ENCODE measurements around the gene NUP93. TPM values are rescaled to one million over a fixed set of nuclear protein-coding genes. Genes with fewer than 3 reads are reported as not detected.

Gene NUP93
- total RNA-seq, 3 donors from 2014 or later (not counting 1 experiment from before 2014, with no cell fraction given) = 83.7 to 88.8 (median 87.9) TPM

DNA sequence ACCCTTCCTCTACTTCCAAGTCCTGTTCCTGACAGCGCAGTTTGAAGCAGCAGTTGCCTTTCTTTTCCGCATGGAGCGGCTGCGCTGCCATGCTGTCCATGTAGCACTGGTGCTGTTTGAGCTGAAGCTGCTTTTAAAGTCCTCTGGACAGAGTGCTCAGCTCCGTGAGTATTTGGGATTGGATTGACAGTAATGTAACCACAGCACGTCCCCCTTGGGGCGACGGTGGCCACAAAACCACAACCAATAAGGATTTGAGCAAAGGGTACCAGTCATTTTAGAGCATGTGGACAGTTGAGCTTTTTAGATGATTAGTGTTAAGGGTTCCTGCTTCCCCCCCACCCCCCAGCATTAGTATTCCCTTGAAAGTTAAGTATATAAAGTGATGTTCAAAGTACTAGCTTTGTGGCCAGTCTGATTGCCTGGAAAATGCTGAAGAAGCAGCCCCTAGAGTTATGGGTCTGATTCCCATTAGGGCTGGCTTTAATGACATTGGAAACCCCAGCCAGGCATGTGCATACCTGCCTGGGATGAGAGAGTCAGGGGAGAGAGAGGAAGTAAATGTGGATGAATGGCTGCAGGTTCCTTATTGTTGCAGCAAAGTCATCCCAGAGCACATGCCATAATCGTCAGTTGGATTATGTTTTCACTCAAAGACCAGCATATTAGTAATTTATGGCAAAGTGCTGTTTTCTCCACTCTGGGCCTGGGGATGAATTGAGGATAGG, 103.5 kb downstream of the NUP93 start:
- H3K4me1 Mint-ChIP-seq = peaks cover 0 to 8% of the 10 kb centered on the region in 2 donors
- no peak overlapping the region for H3K27ac Mint-ChIP-seq
- TF ChIP-seq, protein P1, sequence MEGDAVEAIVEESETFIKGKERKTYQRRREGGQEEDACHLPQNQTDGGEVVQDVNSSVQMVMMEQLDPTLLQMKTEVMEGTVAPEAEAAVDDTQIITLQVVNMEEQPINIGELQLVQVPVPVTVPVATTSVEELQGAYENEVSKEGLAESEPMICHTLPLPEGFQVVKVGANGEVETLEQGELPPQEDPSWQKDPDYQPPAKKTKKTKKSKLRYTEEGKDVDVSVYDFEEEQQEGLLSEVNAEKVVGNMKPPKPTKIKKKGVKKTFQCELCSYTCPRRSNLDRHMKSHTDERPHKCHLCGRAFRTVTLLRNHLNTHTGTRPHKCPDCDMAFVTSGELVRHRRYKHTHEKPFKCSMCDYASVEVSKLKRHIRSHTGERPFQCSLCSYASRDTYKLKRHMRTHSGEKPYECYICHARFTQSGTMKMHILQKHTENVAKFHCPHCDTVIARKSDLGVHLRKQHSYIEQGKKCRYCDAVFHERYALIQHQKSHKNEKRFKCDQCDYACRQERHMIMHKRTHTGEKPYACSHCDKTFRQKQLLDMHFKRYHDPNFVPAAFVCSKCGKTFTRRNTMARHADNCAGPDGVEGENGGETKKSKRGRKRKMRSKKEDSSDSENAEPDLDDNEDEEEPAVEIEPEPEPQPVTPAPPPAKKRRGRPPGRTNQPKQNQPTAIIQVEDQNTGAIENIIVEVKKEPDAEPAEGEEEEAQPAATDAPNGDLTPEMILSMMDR (IDR thresholded peaks at IDR 0.05) = no peak
- H3K9me3 ChIP-seq (ENCODE audit: control insufficient read depth, insufficient read depth, low read length) = no peaks in the 10 kb centered on the region
- intact Hi-C loops (cut with micrococcal nuclease) = no loop called here
- H3K4me3 Mint-ChIP-seq = no peak overlapping the region
- H3K27ac ChIP-seq (ENCODE audit: low read length) = no peak overlapping the region
- H3K4me3 ChIP-seq (ENCODE audit: low read length) = no peak overlapping the region
- H3K36me3 Mint-ChIP-seq = no peaks in the 10 kb centered on the region
- ATAC-seq (no peak), DNase-seq (no peak)
- H3K9me3 Mint-ChIP-seq = no peaks in the 10 kb centered on the region
- H3K27me3 ChIP-seq (ENCODE audit: control insufficient read depth, insufficient read depth, low read length) = no peaks in the 10 kb centered on the region
- WGBS (ENCODE audit: insufficient coverage) = 81% methylated on average over 9 of the region's 9 CpGs
- peaks cover 64% of the 10 kb centered on the region for H3K36me3 ChIP-seq (ENCODE audit: control insufficient read depth, insufficient read depth, low read length)
- H3K4me1 ChIP-seq (ENCODE audit: control insufficient read depth, insufficient read depth, low read length) = no peaks in the 10 kb centered on the region
- H3K27me3 Mint-ChIP-seq (ENCODE audit: low read depth in 2 of 2) = no peaks in the 10 kb centered on the region

DNA sequence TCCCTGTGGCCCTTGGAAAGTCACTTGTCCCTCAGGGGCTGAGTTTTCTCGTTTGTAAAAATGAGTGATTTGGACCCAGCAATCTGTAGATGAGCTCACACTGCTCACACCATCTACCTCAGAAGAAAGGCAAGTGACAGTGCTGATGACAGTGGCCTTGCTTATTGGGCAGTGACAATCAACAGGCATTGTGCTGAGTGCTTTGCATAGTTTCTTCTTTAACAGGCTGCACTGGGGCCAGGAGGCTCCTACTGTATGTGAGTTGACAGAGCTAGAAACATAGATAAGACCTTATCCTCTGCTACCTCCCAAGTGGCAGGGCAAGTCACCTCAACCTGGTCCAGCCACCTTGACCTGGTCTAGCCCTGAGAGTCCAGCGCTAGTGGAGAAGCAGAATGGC, 105.4 kb downstream of the NUP93 start:
- Histone ChIP-seq H3K27me3 (ENCODE audit: control insufficient read depth, insufficient read depth, low read length) (no peaks in the 10 kb centered on the region), H3K4me1 (ENCODE audit: control insufficient read depth, insufficient read depth, low read length) (no peaks in the 10 kb centered on the region), H3K9me3 (ENCODE audit: control insufficient read depth, insufficient read depth, low read length) (no peaks in the 10 kb centered on the region), H3K4me3 (ENCODE audit: low read length) (no peak overlapping the region), H3K36me3 (ENCODE audit: control insufficient read depth, insufficient read depth, low read length) (peaks cover 63% of the 10 kb centered on the region), H3K27ac (ENCODE audit: low read length) (no peak overlapping the region)
- ATAC-seq (no peak), DNase-seq (no peak)
- Mint-ChIP-seq H3K4me3 (no peak overlapping the region), H3K27ac (no peak overlapping the region), H3K9me3 (no peaks in the 10 kb centered on the region), H3K27me3 (ENCODE audit: low read depth in 2 of 2) (no peaks in the 10 kb centered on the region), H3K36me3 (no peaks in the 10 kb centered on the region), H3K4me1 (peaks cover 0 to 8% of the 10 kb centered on the region in 2 donors)
- intact Hi-C loops (cut with micrococcal nuclease) = no loop called here
- TF ChIP-seq, protein P1 (IDR thresholded peaks at IDR 0.05) = no peak
- 95% methylated on average over 2 of the region's 2 CpGs for WGBS (ENCODE audit: insufficient coverage)

DNA sequence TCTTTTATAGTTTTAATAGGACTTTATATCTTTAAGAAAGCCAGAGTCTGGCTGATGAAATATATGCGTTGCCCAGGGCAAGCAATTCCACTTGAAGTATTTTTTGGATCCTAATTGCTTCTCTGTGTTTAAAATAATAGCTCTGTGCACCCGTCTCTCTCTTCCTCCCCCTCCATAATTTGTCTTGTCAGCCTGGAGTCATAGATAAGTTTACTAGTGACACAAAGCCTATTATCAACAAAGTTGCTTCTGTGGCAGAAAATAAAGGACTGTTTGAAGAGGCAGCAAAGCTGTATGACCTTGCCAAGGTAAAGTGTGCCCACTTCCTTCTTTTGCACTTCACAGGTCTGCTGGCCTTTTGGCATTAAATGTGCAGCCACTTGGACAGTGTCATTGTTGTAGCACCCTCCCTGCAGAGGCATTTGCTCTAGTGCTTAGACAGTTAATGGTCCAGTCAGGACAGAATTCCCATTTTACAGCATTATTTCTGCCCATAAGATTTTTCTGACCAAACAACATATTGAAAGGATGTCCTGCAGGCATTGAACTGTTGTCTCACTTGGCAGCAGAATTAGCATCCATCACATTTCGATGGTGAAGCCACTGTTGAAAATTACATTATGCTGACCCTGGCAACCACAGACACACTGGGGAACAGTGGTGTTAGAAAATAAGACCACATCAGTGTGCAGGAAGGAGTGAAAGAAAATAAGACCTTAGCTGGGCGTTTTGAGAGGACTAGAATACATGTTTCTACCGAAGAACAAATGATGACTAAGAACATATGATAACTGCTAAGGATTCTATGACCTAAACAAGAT, 106.7 kb downstream of the NUP93 start:
- WGBS (ENCODE audit: insufficient coverage) = 48% methylated on average over 3 of the region's 5 CpGs
- DNase-seq = no peak
- Mint-ChIP-seq H3K27me3 (ENCODE audit: low read depth in 2 of 2) (no peaks in the 10 kb centered on the region), H3K36me3 (peaks cover 2% of the 10 kb centered on the region), H3K4me3 (no peak overlapping the region), H3K4me1 (peaks cover 0 to 8% of the 10 kb centered on the region in 2 donors), H3K27ac (no peak overlapping the region), H3K9me3 (no peaks in the 10 kb centered on the region)
- no peak for ATAC-seq
- Histone ChIP-seq H3K36me3 (ENCODE audit: control insufficient read depth, insufficient read depth, low read length) (peaks cover 60% of the 10 kb centered on the region), H3K27me3 (ENCODE audit: control insufficient read depth, insufficient read depth, low read length) (no peaks in the 10 kb centered on the region), H3K27ac (ENCODE audit: low read length) (no peak overlapping the region), H3K4me1 (ENCODE audit: control insufficient read depth, insufficient read depth, low read length) (no peaks in the 10 kb centered on the region), H3K9me3 (ENCODE audit: control insufficient read depth, insufficient read depth, low read length) (no peaks in the 10 kb centered on the region), H3K4me3 (ENCODE audit: low read length) (no peak overlapping the region)
- intact Hi-C loops (cut with micrococcal nuclease) = no loop called here
- TF ChIP-seq, protein P1 (IDR thresholded peaks at IDR 0.05) = no peak
